ENCODE results near the gene COX19.

COX19 gene

DNA sequence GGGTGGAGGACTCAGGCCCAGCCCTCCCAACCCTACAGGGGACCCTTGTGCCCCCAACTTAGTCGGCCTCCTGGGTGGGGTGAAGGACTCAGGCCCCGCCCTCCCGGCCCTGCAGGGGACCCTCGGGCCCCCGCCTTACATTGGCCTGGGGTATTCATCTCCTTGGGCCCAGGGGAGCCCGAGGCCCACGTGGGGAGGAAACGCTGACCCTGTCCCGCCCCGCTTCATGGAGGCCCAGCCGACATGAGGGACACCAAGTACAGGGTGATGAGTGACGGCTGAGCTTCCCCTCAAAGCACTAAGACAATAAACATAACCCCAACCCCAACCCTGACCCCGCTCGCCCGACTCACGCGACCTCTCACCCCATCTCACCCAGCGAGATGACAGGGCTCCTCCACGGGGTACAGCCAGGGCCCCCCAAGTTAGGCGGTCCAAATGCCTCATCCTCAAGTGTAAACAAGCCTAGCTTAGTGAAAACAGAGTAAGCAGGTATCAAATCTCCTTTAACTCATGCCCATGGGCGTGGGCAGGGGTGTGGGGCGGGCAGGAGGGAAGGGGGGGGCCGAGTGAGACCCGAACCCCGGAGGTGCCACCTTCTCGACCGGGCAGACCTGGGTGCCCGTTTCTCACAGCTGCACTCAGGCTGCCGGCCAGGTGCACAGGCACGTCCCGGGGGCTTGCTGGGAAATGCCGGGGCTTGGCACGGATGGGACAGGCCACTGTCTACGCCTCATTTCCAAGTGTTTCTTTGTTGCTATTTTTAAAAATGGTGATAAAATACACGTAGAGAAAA lies 15.8 kb upstream of the COX19 start:
- DNase-seq = no peak

DNA sequence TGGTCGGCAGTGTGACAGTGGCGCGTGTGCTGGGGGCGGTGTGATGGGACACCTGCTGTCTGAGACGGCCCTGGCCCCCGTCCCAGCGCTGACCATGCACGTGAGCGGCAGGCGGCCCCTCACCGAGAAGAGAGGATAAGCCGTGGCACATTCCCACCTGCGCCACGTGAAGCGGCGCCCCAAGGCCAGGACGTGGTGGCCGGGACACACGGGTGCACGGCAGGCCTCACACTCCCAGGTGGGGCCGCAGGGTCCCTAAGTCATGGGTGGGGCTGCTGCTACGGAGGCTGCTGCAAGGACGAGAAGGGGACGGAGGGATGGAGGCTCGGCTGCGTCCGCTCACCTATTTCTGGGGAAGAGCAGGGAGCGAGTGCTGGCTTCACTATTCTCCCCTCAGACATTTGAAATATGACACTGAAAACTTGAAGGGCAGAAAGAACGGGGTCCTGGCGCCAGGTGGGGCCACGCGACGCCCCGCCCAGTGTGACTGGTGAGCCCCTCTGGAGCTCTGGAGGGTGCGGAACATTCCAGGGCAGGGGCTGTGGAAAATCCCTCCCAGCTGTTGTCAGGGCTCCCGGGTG lies 15.1 kb upstream of the COX19 start:
- DNase-seq = no peak

DNA sequence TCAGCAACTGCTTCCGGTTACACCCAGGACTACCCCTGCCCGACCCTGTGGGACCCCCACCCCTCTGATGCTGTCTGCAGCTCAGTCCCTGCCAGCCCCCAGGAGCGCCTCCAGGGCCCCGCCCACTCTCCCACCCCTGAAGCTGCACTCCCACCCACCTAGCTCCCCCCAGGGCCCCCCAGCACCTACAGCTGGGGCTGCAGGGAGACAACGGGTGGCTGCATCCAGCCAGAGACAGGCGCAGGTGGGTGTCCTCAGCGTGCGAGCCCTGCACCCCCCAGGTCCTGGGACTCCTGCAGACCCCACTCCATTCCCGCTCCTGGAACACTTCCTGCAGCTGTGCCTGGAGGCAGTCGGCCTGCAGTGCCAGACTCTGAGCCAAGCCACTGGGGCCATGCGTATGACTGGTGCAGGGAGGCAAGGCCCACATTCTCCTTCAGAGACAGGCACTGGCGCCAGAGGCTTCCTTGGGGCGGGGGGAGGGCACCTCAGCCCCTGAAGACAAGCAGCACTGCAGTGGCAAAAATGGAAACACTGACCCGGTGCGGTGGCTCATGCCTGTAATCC lies 13.7 kb upstream of the COX19 start:
- no peak for DNase-seq

DNA sequence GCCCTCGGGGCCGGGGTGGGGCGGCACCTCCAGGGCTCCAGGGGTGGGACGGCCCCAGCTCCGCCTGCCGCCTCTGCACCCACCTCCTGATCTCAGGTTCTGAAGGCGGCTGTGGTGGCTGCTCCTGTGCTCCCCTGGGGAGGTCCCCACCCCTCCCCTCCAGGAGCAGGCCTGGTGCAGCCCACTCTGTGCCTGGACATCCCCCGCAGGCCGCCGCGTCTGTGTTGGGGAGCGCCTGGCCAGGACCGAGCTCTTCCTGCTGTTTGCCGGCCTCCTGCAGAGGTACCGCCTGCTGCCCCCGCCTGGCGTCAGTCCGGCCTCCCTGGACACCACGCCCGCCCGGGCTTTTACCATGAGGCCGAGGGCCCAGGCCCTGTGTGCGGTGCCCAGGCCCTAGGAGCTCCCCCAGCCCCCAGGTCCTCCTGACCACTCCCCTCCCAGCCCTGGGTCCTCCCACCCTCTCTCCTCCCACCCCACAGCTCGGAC lies 13.1 kb upstream of the COX19 start:
- DNase-seq = no peak

DNA sequence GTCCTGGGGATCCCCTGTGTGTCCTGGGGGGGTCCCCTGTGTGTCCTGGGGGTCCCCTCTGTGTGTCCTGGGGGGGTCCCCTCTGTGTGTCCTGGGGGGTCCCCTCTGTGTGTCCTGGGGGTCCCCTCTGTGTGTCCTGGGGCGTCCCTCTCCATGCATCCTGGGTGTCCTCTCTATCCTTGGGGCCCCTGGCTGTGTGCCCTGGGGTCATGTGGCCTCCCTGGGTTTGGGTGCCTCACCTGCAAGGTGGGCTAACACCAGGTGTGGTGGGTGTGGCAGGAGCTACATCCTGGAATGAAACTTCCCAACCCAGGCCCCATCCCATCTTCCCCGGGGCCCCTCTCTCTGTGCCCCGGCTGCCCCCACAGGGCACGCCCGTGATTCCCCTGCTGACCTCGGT lies 12.6 kb upstream of the COX19 start:
- no peak for DNase-seq

DNA sequence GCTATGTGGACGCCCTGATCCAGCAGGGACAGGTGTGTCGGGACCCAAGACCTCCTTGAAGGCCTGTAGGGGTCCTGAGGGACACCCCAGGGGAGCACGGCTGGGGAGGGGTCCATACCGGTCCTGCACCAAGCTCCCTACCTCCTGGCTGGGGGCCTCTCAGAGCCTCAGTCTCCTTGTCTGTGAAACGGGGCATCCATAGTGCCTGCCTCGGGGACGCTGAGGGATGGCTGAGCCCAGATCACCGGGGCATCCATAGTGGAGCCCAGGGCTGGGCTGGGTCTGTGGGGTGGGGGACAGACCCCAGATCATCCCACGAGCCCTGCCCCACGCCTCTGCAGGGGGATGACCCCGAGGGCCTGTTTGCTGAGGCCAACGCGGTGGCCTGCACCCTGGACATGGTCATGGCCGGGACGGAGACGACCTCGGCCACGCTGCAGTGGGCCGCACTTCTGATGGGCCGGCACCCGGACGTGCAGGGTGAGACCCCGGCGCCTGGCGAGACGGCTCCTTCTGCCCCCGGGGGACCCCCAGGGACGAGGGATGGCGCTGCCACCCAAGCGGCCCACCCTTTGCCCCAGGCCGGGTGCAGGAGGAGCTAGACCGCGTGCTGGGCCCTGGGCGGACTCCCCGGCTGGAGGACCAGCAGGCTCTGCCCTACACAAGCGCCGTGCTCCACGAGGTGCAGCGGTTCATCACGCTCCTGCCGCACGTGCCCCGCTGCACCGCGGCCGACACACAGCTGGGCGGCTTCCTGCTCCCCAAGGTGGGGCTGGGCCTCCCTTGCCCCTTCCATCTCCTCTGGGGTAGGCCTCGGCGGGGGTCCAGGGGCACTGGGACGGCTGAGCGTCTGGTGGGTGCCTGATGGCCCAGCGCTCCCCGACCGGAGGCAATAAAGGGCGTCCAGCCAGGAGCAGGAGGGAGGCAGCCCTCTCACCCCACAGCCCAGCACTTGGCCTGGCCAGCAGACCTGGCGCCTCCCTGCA lies 11.7 kb upstream of the COX19 start:
- DNase-seq = no peak

DNA sequence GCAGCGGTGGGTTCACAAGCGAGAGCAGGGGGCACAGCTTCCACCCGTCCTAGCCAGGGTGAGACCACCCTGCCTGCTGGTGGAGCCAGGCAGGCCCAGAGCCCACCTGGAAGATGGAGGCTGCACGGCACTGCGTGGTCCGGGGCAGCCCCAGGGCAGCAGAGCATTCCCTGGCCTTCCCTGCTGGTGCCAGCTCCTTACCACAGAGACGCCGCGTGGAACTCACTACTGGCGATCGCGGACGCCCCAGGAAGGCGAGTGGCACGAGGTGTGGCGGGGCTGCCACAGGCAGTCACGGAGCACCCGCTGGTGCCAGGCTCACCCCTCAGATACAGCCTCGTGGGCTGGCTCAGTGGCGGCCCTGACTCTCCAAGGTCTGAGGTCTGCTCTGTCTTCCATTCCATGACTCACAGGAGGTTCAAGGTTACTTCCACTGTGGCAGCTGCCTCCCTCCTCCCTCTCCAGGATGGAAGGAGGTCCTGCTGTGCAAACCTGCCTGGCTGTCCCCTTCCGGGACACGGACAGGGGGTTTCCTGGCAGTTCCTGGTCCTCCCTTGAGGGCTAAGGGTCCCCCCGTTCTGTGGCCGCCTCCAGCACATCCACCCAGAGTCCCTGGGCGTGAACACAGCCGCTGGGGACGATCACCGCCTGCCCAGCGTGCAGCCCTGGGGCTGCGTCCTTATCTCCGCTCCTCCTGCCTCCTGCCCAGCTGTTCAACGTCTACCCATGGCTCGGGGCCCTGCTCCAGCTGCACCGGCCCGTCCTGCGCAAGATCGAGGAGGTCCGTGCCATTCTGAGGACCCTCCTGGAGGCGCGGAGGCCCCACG lies 10.8 kb upstream of the COX19 start:
- DNase-seq = no peak

DNA sequence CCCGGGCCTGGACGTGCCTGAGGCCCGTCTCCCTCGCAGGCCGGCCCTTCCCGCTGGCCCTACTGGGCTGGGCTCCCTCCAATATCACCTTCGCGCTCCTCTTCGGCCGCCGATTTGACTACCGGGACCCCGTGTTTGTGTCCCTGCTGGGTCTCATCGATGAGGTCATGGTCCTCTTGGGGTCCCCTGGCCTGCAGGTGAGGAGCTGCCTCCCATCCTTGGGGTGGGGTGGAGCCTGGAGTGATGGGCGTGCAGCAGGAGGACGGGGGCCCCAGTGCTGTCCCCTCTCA lies 9.7 kb upstream of the COX19 start:
- DNase-seq = no peak

DNA sequence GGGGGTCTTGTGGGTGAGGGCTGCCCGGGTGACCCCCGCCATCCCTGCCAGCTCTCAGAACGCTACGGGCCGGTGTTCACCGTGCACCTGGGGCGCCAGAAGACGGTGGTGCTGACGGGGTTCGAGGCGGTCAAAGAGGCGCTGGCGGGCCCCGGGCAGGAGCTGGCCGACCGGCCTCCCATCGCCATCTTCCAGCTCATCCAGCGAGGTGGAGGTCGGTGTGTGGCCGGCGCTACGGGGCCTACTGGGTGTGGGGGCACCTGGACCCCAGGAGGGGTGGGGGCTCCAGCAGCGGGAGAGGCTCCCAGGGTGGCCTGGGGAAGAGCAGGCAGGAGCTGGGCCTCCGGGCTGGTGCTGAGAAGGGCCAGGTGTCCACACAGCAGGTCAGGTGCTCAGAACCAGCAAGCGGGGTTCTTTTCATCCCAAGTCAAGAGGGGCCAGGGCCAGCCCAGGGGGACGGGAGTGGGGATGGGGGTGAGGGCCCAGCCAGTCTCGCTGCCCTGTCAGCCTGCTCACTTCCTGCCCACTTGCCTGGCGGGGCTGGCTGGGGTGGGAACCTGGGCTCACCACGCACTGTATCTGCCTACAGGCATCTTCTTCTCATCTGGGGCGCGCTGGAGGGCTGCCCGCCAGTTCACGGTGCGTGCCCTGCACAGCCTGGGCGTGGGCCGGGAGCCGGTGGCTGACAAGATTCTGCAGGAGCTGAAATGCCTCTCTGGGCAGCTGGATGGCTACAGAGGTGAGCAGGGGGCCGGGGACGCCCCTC lies 9.2 kb upstream of the COX19 start:
- DNase-seq = no peak

DNA sequence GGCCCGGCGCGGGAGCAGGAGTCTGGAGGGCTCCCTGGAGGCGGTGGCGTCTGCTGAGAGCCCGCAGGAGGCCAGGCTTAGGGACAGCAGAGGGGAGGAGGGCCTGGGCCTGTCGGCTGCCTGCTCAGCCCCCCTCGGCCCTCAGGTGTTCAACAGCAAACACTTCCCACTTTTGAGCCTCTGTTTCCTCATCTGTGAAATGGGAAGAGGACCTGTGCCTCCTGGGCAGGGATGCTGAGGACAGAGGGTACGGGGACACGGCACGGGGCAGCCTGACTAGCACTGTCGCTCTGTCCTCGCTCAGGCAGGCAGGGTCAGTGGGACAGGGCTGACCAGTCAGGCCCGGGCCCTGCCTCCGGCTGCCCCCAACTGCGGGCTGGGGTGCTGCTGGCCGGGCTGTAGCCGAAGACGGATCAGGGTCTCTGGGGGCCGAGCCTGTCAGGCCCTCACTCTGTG lies 8.3 kb upstream of the COX19 start:
- no peak for DNase-seq

DNA sequence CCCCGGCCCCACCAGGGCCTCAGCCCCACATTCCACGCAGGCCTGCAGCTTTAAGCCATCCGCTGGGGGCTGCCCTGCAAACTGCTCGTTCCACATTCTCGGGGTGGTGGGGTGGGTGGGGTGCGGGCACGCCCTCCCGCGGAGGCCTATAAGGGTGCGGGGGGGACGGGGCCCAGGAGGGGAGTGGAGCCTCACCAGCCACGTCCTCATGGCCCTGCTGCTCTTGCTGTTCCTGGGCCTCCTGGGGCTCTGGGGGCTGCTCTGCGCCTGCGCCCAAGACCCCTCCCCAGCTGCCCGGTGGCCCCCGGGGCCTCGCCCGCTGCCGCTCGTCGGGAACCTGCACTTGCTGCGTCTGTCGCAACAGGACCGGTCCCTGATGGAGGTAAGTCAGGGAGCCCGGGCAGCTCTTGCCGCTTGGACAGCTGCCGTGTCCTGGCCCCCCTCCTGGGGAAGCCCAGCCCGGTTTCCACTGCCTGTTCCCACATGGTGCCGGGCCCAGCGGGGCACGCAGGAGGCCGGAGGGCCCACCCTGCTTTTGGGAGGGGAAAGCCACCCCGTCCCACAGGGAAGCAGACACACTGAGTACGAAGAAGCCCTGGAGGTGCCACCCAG lies 7.8 kb upstream of the COX19 start, which contains the start of gene CYP2W1:
Gene CYP2W1, plus strand, starts transcription at position 178 of the 612 bp plus-strand sequence. Its CDS starts 31 bp downstream, at position 209.
- no peak for DNase-seq

DNA sequence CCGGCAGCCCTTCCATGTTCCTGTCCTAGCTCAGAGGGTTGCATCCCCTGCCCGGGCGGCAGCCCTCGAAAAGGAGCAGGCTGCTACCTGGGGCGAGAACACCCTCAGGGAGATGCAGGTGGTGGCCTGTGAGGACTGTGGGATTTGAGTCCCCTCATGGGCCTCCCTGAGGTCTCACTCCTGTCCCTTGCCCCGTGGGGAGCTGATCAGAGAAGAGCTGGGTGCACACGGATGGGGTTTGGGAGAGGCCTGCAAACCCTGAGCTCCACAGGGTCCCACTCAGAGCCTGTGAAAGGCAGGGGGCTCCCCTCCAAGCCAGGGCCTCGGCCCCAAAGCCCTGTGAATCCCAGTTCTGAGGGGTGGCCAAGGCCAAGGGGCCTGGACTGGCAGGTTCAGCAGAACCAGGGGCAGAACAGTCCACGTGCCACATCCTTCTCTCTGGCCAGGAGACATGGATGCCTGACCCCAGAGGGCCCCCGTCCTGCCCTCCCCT lies 7.2 kb upstream of the COX19 start:
- DNase-seq = no peak

DNA sequence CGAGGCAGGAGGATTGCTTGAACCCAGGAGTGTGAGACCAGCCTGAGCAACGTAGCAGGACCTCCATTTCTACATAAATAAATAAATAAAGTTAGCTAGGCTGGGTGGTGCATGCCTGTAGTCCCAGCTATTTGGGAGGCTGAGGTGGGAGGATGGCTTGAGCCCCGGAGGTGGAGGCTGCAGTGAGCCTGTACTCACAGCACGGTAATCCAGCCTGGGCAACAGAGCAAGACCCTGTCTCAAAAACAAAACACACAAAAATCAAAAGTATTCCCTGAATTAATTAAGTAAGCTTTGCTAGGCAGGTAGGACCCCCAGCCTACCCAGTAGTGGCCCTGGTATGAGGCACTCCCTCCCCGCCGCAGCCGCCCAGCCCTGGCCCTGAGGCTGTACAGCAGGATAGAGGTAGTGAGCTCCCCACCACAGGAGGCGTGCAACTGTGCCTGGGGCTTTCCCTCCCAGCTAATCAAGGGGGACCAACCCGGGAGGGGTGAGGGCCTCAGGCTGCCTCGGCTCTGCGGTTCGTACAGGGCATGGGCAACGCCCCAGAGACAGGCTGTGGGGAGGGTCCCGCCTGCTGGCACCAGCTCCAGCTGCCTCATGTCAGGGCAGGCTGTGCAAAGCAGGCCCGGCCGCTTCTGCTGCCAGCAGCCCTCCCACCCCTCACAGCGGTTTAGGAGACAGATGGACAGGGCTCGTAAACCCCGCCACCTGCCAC lies 6.6 kb upstream of the COX19 start:
- DNase-seq = no peak

DNA sequence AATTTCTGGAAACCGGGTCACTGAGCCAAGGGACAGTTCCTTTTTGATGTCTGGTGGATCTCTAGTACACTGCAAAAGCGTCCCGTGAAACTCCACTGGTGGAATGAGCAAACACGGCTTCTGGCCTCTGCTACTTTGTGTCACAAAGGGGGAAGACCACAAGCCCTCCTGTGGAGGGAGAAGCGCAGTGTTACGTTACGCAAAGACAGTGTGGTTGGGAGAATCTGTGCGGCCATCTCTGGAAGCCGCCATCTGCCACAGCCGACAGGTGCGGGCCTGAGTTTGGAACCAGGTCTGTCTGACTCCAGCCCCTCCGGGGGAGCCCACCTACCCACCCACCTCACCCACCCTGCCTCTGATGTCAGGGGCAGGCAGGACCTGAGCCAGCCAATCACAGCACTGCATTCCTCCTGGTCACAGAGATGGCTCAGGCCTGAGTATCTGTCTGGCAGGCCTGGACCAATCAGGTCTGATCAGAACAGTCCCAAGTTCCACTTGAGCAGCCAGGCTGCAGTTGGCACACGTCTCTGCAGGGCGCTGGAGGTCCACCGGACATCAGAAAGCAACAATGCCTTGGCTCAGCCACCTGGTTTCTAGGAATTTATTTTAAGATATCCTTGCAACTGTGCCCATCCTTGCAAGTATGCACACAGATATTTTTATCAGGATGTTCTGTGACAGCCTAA lies 4.7 kb upstream of the COX19 start:
- no peak for DNase-seq

DNA sequence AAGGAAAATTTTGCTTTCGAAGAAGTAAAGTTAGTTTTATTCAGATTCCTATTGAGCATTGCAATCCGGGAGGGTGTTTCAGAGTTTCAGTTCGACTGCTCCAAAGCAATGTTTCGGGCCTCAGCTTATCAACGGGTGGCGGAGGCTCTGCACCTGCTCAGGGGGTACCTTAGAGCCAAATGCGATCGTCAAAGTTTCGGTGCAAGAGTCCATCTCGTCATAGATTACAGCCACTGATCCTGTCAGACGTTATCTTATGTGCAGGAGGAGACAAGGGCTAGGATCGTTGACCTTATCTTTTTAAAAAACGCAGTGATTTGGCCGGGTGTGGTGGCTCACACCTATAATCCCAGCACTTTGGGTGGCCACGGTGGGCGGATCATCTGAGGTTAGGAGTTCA lies 3.8 kb upstream of the COX19 start:
- no peak for DNase-seq

DNA sequence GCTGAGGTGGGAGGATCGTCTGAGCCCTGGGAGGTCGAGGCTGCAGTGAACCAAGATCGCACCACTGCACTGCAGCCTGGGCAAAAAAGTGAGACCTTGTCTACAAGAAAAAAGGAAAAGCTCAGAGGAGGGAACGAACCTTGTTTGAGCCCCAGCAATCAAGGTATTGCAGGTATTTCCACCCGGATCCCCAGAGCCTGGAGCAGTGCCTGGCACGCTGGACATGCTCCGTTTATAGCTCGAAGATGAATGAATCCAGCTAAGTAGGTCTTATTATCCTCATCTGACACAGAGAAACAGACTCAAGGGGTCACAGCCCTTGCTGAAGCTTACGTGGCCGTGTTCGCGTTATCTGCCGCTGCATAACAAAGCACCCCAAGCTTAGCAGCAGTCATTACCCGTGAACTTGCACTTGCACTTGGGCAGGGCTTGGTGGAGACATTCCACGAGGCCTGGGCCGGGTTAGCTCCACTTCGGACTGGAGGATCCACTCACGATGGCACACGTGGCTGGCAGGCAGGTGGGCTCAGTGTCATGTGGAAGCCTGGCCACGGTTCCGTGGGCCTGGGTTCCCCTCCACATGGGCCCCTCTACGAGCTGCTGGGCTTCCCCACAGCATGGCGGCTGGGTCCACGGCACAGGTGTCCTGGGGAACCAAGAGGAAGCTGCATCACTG lies 3.2 kb upstream of the COX19 start:
- no peak for DNase-seq

DNA sequence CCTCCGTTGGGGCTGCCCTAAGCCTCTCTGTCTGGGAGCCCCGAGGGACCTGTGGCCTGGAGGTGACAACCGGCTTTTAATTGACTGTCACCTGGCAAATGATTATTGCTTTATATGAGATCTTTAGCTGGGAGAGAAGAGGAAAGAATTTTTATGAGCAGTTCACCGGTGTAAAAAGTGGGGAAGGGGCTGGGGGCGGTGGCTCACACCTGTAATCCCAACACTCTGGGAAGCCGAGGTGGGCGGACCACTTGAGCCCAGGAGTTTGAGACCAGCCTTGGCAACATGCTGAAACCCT lies 2.6 kb upstream of the COX19 start:
- no peak for DNase-seq

DNA sequence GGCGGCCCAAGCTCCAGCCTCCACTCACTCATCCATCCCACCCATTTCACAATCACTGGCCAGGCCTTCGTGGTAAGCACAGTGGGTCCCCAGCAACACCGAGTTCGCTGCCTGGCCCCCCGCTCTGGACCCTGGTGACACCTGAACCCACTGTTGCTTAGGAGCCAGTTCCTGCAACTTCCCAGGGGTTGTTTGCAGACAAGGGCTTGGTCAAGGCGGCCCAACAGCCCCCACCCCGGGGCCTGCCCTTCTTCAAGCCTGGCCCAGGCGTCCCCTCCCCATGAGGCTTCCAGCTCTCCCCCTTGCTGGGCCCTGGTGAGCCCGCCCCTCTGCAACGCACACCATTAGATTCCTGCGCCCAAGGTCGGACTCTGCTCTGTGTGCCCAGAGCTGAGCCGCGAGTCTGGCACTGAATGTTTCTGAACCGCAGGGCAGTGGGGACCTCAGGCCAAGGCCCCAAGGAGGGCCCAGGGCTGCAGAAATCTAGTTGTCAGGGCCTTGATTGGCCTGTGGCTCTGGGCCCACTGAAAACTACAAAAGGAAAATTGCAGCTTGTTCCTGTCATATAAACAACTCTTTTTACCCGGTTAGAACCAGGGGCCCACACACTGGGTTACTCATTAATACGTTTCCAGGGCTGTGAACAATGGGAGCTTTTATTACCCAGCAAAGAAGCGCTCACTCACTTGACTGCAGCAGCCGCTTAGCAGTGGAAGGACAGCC lies 2.1 kb upstream of the COX19 start:
- DNase-seq = no peak

Measured in NCI-H1417 treated with DMSO at 0.1 percent for 48 hours (cell line).